Mesodermal cell (in vitro differentiated cells): ENCODE data around the gene NOC3L.

Experiments used
- H3K27ac ChIP-seq: 2 replicates; pipeline ENCODE4 v1.7.0; 2013; ENCODE audit warnings: mild to moderate bottlenecking, low read depth, low read length, moderate library complexity; ENCODE audit not compliant: severe bottlenecking
- H3K36me3 ChIP-seq: 2 replicates; pipeline ENCODE4 v1.7.1; 2013; ENCODE audit warnings: mild to moderate bottlenecking, low read length, moderate library complexity; ENCODE audit not compliant: control insufficient read depth, insufficient read depth
- H3K4me1 ChIP-seq: one replicate; pipeline ENCODE4 v1.7.1; 2013; ENCODE audit warnings: mild to moderate bottlenecking, low read length; ENCODE audit not compliant: insufficient read depth, control insufficient read depth, poor library complexity, severe bottlenecking
- H3K4me3 ChIP-seq: 2 replicates; pipeline ENCODE4 v1.7.0; 2013; ENCODE audit warnings: low read length, control low read depth, mild to moderate bottlenecking; ENCODE audit not compliant: insufficient read depth, poor library complexity, severe bottlenecking; ENCODE audit errors: extremely low read depth
- H3K9me3 ChIP-seq: 2 replicates; pipeline ENCODE4 v1.7.1; 2013; ENCODE audit warnings: mild to moderate bottlenecking, low read length, moderate library complexity; ENCODE audit not compliant: control insufficient read depth
- WGBS, 2 experiments: methylation state at CpG; one replicate each; pipeline ENCODE4 v1.1.5; 2013; ENCODE audit warnings: missing lambda C conversion rate in 2 of 2; ENCODE audit not compliant: insufficient coverage in 2 of 2; 5-methylcytosine and 5-hydroxymethylcytosine counted together

Gene NOC3L

DNA sequence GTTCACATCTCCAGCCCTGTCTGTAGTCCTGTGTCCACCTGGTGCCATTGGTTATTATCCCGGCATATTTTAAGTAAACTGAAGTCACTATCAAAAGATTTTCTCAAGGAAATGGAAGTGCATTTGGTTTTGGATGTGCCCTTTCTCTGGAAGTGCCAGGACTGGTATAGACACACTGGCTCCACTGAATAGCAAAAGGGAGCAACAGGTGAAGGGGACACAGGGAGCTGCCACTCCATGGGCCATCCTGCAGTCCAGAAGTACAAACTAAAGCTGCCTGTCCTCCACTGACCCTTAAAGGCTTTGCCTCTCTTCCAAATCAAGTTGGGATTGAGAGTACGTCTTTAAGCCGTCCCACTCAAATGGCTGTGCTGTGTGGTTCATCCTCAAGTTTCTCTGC lies 62.7 kb downstream of the NOC3L start:
- no peaks in the 10 kb centered on the region for H3K4me1 ChIP-seq
- WGBS, 2 experiments, result 95 to 100% methylated on average over 2 of the region's 3 CpGs
- no peaks in the 10 kb centered on the region for H3K9me3 ChIP-seq
- no peak overlapping the region for H3K27ac ChIP-seq
- H3K36me3 ChIP-seq, result no peaks in the 10 kb centered on the region
- H3K4me3 ChIP-seq, result no peak overlapping the region

DNA sequence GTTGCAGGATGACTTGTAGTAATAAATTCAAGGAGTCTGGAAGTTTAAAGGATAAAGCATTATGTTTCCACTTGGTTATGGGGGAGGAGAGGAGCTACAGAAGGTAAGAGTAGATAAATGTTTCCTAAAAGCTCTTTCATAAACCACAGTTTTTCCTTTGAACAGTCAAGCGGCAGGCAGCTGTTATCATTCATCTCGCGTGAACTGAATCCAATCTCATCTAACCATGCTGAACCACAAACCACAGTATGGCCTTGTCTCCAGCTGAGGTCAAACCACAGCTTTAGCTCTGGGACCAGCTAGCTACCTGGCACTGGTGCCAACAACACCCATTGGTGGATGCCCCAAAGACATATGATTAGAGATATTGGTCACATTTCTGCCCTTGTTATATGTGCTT lies 63.3 kb downstream of the NOC3L start:
- Histone ChIP-seq H3K9me3 (no peaks in the 10 kb centered on the region), H3K4me1 (no peaks in the 10 kb centered on the region), H3K27ac (no peak overlapping the region), H3K4me3 (no peak overlapping the region), H3K36me3 (no peaks in the 10 kb centered on the region)
- WGBS, 2 experiments, result 88 to 97% methylated on average over 2 to 3 of the region's 3 CpGs

DNA sequence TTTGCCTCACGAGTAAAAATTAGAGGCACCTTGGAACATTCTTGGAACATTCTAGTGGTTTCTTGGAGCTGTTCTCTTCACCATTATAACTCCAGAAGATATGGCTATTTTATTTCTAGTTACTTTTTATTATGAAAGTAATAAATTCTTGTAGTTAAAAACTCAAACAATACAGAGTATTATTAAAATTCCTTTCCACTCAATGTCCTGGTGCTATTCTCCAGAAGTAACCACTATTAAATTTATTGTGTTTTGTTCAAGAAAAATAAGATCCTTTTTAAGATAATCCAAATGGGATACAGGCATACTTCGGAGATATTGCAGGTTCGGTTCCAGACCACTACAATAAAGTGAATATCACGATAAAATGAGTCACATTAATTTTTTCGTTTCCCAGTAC lies 68.6 kb downstream of the NOC3L start:
- Histone ChIP-seq H3K36me3 (no peaks in the 10 kb centered on the region), H3K4me3 (no peak overlapping the region), H3K27ac (no peak overlapping the region), H3K9me3 (no peaks in the 10 kb centered on the region), H3K4me1 (no peaks in the 10 kb centered on the region)
- WGBS, 2 experiments, result 100% methylated on average over 1 of the region's 5 CpGs; no CpG with 5 or more reads in 1 of the 2 experiments

DNA sequence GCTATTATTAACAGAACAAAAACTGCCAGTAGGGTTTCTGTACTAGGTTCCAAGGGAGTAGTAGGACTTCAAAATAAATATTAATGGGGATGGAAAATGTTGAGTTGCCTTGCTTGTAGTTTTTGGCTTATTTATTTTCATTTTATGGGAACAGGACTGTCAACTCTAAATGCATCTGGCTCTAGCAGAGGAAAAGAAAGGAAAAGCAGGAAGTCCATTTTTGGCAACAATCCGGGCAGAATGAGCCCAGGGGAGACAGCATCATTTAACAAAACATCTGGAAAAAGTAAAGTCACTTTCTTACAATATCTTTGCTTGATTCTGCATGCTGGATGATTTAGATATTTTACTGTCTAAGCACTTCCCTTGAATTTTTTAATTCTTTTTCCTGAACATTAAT lies 69.4 kb downstream of the NOC3L start:
- no CpG with 5 or more reads among the region's 1 CpG for WGBS, 2 experiments
- H3K4me1 ChIP-seq, result no peaks in the 10 kb centered on the region
- H3K36me3 ChIP-seq, result no peaks in the 10 kb centered on the region

DNA sequence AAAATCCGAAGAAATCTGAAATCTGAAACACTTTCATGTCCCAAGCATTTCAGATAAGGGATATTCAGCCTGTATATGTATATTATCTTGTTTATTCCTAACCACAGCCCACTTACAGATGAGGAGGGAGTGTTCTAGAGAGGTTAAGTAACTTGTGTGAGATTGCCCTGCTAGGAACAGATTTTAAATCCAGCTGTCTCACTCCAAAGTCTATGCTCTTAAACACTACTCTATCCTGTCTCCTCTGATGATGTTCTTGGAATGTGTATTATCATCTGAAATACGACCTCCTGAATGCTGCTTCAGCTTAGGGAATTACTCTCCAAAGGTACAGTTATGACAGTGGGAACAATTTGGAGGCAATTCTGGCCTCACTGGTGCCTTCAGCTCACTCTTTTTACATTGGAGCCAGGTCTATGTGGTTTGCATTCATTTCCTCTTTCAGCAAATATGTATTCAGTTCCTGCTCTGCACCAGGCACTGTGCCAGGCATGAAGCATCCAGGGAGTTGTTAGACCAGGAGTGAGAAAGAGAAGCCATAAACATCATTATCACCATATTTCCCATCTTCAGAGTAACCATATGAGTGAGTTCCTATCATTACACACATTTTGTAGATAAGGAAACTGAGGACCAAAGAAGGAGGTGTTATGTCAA lies 70.2 kb downstream of the NOC3L start:
- Histone ChIP-seq H3K36me3 (no peaks in the 10 kb centered on the region), H3K4me1 (no peaks in the 10 kb centered on the region), H3K27ac (no peak overlapping the region), H3K4me3 (no peak overlapping the region), H3K9me3 (no peaks in the 10 kb centered on the region)
- no CpG with 5 or more reads among the region's 2 CpGs for WGBS, 2 experiments

More for the DNA sequence above, 69.4 kb downstream of the NOC3L start:
- no peak overlapping the region for H3K4me3 ChIP-seq
- no peaks in the 10 kb centered on the region for H3K9me3 ChIP-seq
- H3K27ac ChIP-seq, result no peak overlapping the region

DNA sequence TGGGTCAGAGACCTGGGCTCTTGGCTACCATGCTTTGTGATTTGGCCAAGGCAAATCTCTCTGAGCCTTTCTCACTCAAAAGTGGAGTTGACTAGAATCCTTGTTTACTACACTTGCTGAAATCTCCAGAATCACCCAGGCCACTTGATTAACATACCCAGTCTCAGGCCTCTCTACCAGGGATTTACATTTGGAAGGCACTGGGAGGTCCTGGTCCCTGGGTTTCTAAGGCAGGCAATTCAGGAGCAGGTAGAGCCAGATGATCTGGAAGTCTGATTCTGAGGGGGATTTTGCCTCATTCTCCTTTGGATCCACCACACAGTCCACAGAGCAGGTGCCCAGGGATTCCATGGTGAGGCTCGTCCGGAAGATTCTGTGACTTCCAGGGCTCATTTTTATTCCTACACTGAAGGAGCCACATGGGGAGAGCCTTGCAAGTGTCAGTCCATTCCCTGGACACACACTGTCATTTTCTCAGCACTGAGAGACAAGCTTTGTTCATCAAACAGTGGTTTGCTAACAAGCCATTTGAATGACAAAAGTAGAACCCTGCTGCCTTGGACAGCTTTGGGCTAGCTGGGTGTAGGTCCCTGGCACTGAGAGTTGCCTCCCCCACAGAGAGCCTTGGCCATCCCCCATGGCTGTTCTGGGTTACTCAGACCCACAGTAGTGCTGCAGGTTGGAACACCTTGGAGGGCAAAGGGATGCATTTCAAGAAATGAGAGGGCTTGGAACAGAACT lies 74.2 kb downstream of the NOC3L start:
- H3K4me3 ChIP-seq, result no peak overlapping the region
- H3K27ac ChIP-seq, result no peak overlapping the region
- no peaks in the 10 kb centered on the region for H3K9me3 ChIP-seq
- peaks cover 6% of the 10 kb centered on the region for H3K4me1 ChIP-seq
- no peaks in the 10 kb centered on the region for H3K36me3 ChIP-seq
- 65 to 73% methylated on average over 2 of the region's 2 CpGs for WGBS, 2 experiments

DNA sequence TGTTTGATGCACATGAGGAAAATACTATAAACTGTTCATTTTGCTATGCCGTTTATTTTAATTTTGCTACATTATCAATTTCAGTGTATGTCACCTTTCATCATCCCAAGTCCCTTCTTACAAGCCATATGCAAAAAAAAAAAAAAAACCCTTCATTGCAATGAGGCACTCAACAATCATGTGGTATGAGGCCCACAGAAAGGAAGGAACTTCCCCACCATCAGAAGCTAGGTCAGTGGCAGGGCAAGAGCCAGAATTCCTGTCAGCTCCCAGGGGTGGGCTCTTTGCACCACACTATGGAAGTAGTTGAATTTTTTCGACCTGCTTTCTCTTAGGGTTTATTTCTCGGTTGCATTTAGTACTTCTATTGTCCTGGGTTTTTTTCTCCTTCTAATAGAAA lies 75.4 kb downstream of the NOC3L start:
- H3K27ac ChIP-seq, result no peak overlapping the region
- peaks cover 6% of the 10 kb centered on the region for H3K4me1 ChIP-seq
- no peaks in the 10 kb centered on the region for H3K9me3 ChIP-seq
- no peaks in the 10 kb centered on the region for H3K36me3 ChIP-seq
- 100% methylated on average over 1 of the region's 3 CpGs; no CpG with 5 or more reads in 1 of the 2 experiments for WGBS, 2 experiments
- H3K4me3 ChIP-seq, result no peak overlapping the region

DNA sequence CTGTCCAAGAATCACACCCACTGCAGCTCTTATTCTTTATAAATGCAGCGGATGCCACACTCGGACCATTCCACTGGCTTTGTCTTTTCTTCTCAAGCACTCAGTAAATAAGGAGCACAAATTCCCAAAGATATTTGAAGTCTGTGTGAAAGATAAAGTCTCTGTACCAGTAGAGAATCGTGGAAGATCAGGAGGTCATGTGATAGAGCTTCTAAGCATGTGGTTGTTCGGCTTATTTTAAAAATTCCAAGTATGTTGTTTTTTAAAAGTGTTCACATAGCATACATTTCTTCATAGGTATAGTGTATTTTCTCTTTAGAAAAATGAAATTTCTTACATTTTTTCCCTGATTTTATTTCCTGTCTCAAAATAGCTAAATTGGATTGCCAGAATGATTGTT lies 75.8 kb downstream of the NOC3L start:
- peaks cover 6% of the 10 kb centered on the region for H3K4me1 ChIP-seq
- H3K36me3 ChIP-seq, result no peaks in the 10 kb centered on the region
- 100% methylated on average over 1 of the region's 4 CpGs for WGBS, 2 experiments
- no peak overlapping the region for H3K4me3 ChIP-seq
- no peak overlapping the region for H3K27ac ChIP-seq
- H3K9me3 ChIP-seq, result no peaks in the 10 kb centered on the region

DNA sequence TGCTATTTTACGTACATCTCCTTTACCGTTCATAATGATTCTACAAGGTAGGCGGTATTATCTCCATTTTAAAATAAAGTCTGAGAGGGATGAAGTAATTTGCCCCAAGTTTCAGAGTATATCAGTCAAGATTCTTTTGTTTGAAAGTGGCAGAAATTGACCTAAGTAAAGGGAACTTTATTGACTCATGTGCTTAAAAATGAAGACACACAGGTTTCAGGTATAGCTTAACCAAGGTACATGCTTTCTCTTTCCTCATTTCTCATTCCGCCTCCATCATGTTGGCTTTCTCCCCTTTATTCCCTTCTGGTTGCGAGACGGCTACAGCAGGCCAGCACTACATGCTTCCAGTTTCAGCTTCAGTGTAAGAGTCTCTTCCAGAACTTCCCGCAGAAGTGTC lies 77.5 kb downstream of the NOC3L start:
- 93 to 96% methylated on average over 3 to 4 of the region's 7 CpGs for WGBS, 2 experiments
- H3K4me3 ChIP-seq, result no peak overlapping the region
- H3K27ac ChIP-seq, result no peak overlapping the region
- peaks cover 6% of the 10 kb centered on the region for H3K4me1 ChIP-seq
- no peaks in the 10 kb centered on the region for H3K36me3 ChIP-seq
- H3K9me3 ChIP-seq, result no peaks in the 10 kb centered on the region
